HEK293 (cell line): Measurements from ENCODE around the gene ASTN2.

Experiments
- CTCF ChIA-PET: fragments of 350-600 bp; formaldehyde crosslinking; extraction: SDS; loops from one replicate; lab custom pipeline; 2021; ENCODE audit warnings: antibody characterized with exemption; lab: Yijun Ruan, JAX
- POLR2A ChIA-PET: fragments of 300-600 bp; formaldehyde crosslinking; extraction: SDS; loops from one replicate; lab custom pipeline; 2020; ENCODE audit warnings: antibody characterized with exemption, inconsistent platforms; lab: Yijun Ruan, JAX
- H3K27ac ChIP-seq: fragments of 200-500 bp; sonication (Bioruptor generic); 2 replicates; pipeline ENCODE4 v1.5.1; 2014; ENCODE audit warnings: low read depth, low read length, control low read depth, inconsistent platforms; ENCODE audit errors: extremely low read depth
- H3K36me3 ChIP-seq, 2 experiments: fragments of 200-500 bp in 1 of 2; sonication (Bioruptor generic) in 1 of 2; 1 replicate in 1 of 2; 2 replicates in 1 of 2; pipeline ENCODE4 v1.5.1; 2014 to 2017; ENCODE audit warnings: inconsistent platforms in 2 of 2, low read length in 2 of 2; ENCODE audit not compliant: control insufficient read depth in 2 of 2, insufficient read depth in 1 of 2
- H3K4me1 ChIP-seq: fragments of 200-500 bp; sonication (Bioruptor generic); 2 replicates; pipeline ENCODE4 v1.5.1; 2014; ENCODE audit warnings: mild to moderate bottlenecking, low read length, inconsistent platforms; ENCODE audit not compliant: control insufficient read depth, insufficient read depth
- H3K4me3 ChIP-seq: 2 replicates; pipeline ENCODE4 v1.5.1; 2011; ENCODE audit warnings: low read depth, mild to moderate bottlenecking, control low read depth, low read length, moderate library complexity
- H3K9me3 ChIP-seq: fragments of 200-500 bp; sonication (Bioruptor generic); 2 replicates; pipeline ENCODE4 v1.5.1; 2014; ENCODE audit warnings: low read depth, low read length, inconsistent platforms; ENCODE audit not compliant: control insufficient read depth, insufficient read depth
- GFI1B ChIP-seq: fragments of 450-650 bp; formaldehyde crosslinking; IDR thresholded peaks from 2 replicates; pipeline ENCODE4 v1.5.1; 2016; ENCODE audit warnings: missing biosample characterization, missing genetic modification characterization
- KLF9 ChIP-seq: fragments of 450-650 bp; formaldehyde crosslinking; IDR thresholded peaks from 2 replicates; pipeline ENCODE4 v1.5.1; 2016; ENCODE audit warnings: missing biosample characterization, missing genetic modification characterization, low read depth
- SCRT2 ChIP-seq: fragments of 450-650 bp; formaldehyde crosslinking; IDR thresholded peaks from 2 replicates; pipeline ENCODE4 v1.5.1; 2016; ENCODE audit warnings: missing biosample characterization, missing genetic modification characterization
- ZBTB49 ChIP-seq: fragments of 450-650 bp; formaldehyde crosslinking; IDR thresholded peaks from 2 replicates; pipeline ENCODE4 v1.5.1; 2016; ENCODE audit warnings: missing biosample characterization, missing genetic modification characterization, low read depth
- ZNF112 ChIP-seq: fragments of 450-650 bp; formaldehyde crosslinking; IDR thresholded peaks from 2 replicates; pipeline ENCODE4 v1.5.0; 2017; ENCODE audit warnings: missing biosample characterization, missing genetic modification characterization
- ZNF155 ChIP-seq: fragments of 450-650 bp; formaldehyde crosslinking; IDR thresholded peaks from 2 replicates; pipeline ENCODE4 v1.5.1; 2016; ENCODE audit warnings: missing biosample characterization, missing genetic modification characterization
- ZNF223 ChIP-seq: fragments of 450-650 bp; formaldehyde crosslinking; IDR thresholded peaks from 2 replicates; pipeline ENCODE4 v1.5.1; 2016; ENCODE audit warnings: missing biosample characterization, missing genetic modification characterization
- ZNF24 ChIP-seq: fragments of 450-650 bp; formaldehyde crosslinking; IDR thresholded peaks from 2 replicates; pipeline ENCODE4 v1.5.1; 2016; ENCODE audit warnings: missing biosample characterization, missing genetic modification characterization
- ZNF26 ChIP-seq: fragments of 450-650 bp; formaldehyde crosslinking; IDR thresholded peaks from 2 replicates; pipeline ENCODE4 v1.5.1; 2016; ENCODE audit warnings: missing biosample characterization, missing genetic modification characterization
- ZNF266 ChIP-seq: fragments of 450-650 bp; formaldehyde crosslinking; IDR thresholded peaks from 2 replicates; pipeline ENCODE4 v1.5.1; 2016; ENCODE audit warnings: missing biosample characterization, missing genetic modification characterization, low read depth
- ZNF302 ChIP-seq: fragments of 450-650 bp; formaldehyde crosslinking; IDR thresholded peaks from 2 replicates; pipeline ENCODE4 v1.5.1; 2016; ENCODE audit warnings: missing biosample characterization, missing genetic modification characterization, low read depth
- ZNF350 ChIP-seq: fragments of 450-650 bp; formaldehyde crosslinking; IDR thresholded peaks from 2 replicates; pipeline ENCODE4 v1.5.0; 2017; ENCODE audit warnings: missing biosample characterization, mild to moderate bottlenecking, missing genetic modification characterization
- ZNF391 ChIP-seq: fragments of 450-650 bp; formaldehyde crosslinking; IDR thresholded peaks from 2 replicates; pipeline ENCODE4 v1.5.1; 2016; ENCODE audit warnings: low read depth, missing biosample characterization, missing genetic modification characterization, borderline replicate concordance
- ZNF510 ChIP-seq: fragments of 450-650 bp; formaldehyde crosslinking; IDR thresholded peaks from 2 replicates; pipeline ENCODE4 v1.5.1; 2018; ENCODE audit warnings: mild to moderate bottlenecking, missing genetic modification characterization, missing biosample characterization; ENCODE audit not compliant: insufficient replicate concordance
- ZNF521 ChIP-seq: fragments of 450-650 bp; formaldehyde crosslinking; IDR thresholded peaks from 2 replicates; pipeline ENCODE4 v1.5.1; 2017; ENCODE audit warnings: missing biosample characterization, mild to moderate bottlenecking, missing genetic modification characterization
- ZNF560 ChIP-seq: fragments of 450-650 bp; formaldehyde crosslinking; IDR thresholded peaks from 2 replicates; pipeline ENCODE4 v1.5.1; 2017; ENCODE audit warnings: missing biosample characterization, missing genetic modification characterization, borderline replicate concordance
- ZNF571 ChIP-seq: fragments of 450-650 bp; formaldehyde crosslinking; IDR thresholded peaks from 2 replicates; pipeline ENCODE4 v1.5.0; 2017; ENCODE audit warnings: missing biosample characterization, missing genetic modification characterization
- ZNF792 ChIP-seq: fragments of 450-650 bp; formaldehyde crosslinking; IDR thresholded peaks from 2 replicates; pipeline ENCODE4 v1.5.1; 2016; ENCODE audit warnings: missing biosample characterization, missing genetic modification characterization
- TF ChIP-seq, protein P1 (sequence below): fragments of 450-650 bp; formaldehyde crosslinking; IDR thresholded peaks from 2 replicates; pipeline ENCODE4 v1.5.1; 2016; ENCODE audit warnings: missing biosample characterization, missing genetic modification characterization
- TF ChIP-seq, protein P2 (sequence below): fragments of 450-650 bp; IDR thresholded peaks from 2 replicates; pipeline ENCODE4 v1.5.1; 2018; ENCODE audit warnings: missing biosample characterization, mild to moderate bottlenecking, missing genetic modification characterization
- TF ChIP-seq, protein P3 (sequence below): fragments of 450-650 bp; formaldehyde crosslinking; IDR thresholded peaks from 2 replicates; pipeline ENCODE4 v1.5.1; 2016; ENCODE audit warnings: missing biosample characterization, missing genetic modification characterization

Gene ASTN2

DNA sequence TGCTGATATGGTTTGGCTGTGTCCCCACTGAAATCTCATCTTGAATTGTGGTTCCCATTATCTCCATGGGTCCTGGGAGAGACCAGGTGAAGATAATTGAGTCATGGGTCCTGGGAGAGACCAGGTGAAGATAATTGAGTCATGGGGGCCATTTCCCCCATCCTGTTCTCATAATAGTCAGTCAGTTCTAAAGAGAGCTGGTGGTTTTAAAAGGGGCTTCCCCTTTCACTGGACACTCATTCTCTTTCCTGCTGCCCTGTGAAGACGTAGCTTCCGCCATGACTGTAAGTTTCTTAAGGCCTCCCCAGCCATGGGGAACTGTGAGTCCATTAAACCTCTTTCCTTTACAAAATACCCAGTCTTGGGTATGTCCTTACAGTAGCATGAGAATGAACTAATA, 628.1 kb downstream of the ASTN2 start:
- Histone ChIP-seq H3K27ac (no peak overlapping the region), H3K36me3 (no peaks in the 10 kb centered on the region), H3K9me3 (no peaks in the 10 kb centered on the region), H3K4me1 (no peaks in the 10 kb centered on the region), H3K4me3 (no peak overlapping the region)
- POLR2A ChIA-PET: no interaction called here
- CTCF ChIA-PET: no interaction called here
- no peak for TF ChIP-seq ZNF792
- TF ChIP-seq, all 188 proteins: peak for 0

DNA sequence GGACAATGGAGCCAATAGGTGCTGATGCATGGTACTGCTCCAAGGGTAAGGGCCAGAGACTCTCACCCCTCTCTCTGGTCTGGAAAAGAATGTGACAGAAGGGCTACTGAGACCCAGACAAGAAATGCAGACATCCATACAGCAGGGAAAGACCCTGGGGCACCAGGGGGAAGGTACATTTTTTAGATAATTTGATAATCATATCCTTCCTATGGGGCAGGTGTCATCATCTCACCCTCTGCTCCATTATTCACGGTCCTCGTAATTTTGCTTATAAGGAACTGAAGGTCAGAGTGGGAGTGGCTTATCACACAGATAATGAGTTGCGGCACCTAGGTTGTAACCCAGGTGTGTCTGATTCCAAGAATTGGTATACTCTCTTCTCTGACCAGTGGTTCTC, 637.7 kb downstream of the ASTN2 start:
- no peak overlapping the region for H3K4me3 ChIP-seq
- POLR2A ChIA-PET: no interaction called here
- no peak for TF ChIP-seq ZNF391 (tag by site-specific recombination)
- TF ChIP-seq ZNF266 (tag by site-specific recombination): no peak
- TF ChIP-seq ZNF302 (tag by site-specific recombination): no peak
- TF ChIP-seq SCRT2: no peak
- no peak for TF ChIP-seq ZNF571 (tag by site-specific recombination)
- TF ChIP-seq KLF9 (tag by site-specific recombination): no peak
- TF ChIP-seq ZNF26: no peak
- no peak for TF ChIP-seq ZBTB49 (tag by site-specific recombination)
- no peak for TF ChIP-seq ZNF24 (tag by site-specific recombination)
- TF ChIP-seq ZNF560 (tag by site-specific recombination): no peak
- TF ChIP-seq, protein P1, sequence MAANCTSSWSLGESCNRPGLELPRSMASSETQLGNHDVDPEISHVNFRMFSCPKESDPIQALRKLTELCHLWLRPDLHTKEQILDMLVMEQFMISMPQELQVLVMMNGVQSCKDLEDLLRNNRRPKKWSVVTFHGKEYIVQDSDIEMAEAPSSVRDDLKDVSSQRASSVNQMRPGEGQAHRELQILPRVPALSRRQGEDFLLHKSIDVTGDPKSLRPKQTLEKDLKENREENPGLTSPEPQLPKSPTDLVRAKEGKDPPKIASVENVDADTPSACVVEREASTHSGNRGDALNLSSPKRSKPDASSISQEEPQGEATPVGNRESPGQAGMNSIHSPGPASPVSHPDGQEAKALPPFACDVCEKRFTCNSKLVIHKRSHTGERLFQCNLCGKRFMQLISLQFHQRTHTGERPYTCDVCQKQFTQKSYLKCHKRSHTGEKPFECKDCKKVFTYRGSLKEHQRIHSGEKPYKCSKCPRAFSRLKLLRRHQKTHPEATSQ (tag by site-specific recombination): no peak
- no peak for TF ChIP-seq ZNF155 (tag by site-specific recombination)
- TF ChIP-seq ZNF521 (tag by site-specific recombination): no peak
- no peak for TF ChIP-seq ZNF223 (tag by site-specific recombination)
- TF ChIP-seq ZNF350 (tag by site-specific recombination): no peak
- no peak for TF ChIP-seq GFI1B (tag by site-specific recombination)
- CTCF ChIA-PET: no interaction called here
- H3K27ac ChIP-seq: no peak overlapping the region
- H3K36me3 ChIP-seq: no peaks in the 10 kb centered on the region
- H3K9me3 ChIP-seq: no peaks in the 10 kb centered on the region
- H3K4me1 ChIP-seq: no peaks in the 10 kb centered on the region

- H3K4me1 ChIP-seq: no peaks in the 10 kb centered on the region
- ChIA-PET CTCF (no interaction called here), POLR2A (no interaction called here)
- no peak overlapping the region for H3K4me3 ChIP-seq
- no peaks in the 10 kb centered on the region for H3K9me3 ChIP-seq
- TF ChIP-seq, protein P2, sequence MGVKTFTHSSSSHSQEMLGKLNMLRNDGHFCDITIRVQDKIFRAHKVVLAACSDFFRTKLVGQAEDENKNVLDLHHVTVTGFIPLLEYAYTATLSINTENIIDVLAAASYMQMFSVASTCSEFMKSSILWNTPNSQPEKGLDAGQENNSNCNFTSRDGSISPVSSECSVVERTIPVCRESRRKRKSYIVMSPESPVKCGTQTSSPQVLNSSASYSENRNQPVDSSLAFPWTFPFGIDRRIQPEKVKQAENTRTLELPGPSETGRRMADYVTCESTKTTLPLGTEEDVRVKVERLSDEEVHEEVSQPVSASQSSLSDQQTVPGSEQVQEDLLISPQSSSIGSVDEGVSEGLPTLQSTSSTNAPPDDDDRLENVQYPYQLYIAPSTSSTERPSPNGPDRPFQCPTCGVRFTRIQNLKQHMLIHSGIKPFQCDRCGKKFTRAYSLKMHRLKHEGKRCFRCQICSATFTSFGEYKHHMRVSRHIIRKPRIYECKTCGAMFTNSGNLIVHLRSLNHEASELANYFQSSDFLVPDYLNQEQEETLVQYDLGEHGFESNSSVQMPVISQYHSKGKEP (tag by site-specific recombination): no peak
- TF ChIP-seq, protein P3, sequence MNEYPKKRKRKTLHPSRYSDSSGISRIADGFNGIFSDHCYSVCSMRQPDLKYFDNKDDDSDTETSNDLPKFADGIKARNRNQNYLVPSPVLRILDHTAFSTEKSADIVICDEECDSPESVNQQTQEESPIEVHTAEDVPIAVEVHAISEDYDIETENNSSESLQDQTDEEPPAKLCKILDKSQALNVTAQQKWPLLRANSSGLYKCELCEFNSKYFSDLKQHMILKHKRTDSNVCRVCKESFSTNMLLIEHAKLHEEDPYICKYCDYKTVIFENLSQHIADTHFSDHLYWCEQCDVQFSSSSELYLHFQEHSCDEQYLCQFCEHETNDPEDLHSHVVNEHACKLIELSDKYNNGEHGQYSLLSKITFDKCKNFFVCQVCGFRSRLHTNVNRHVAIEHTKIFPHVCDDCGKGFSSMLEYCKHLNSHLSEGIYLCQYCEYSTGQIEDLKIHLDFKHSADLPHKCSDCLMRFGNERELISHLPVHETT (tag by site-specific recombination): no peak
- TF ChIP-seq ZNF112 (tag by site-specific recombination): no peak
- no peak for TF ChIP-seq ZNF510 (tag by site-specific recombination)
- H3K36me3 ChIP-seq: no peaks in the 10 kb centered on the region
- no peak overlapping the region for H3K27ac ChIP-seq
These were observed 640.3 kb downstream of the ASTN2 start for GRCh38 chr9:116774421-116775180.
